GM18907 (cell line): ENCODE measurements around the gene COX4I1.

ENCODE experiments used
- ATAC-seq: cut with Tn5 transposase; IDR thresholded peaks from one replicate; pipeline ENCODE4 v1.9.1; 2021; ENCODE audit warnings: mild to moderate bottlenecking, moderate library complexity; ENCODE audit not compliant: unreplicated experiment

The COX4I1 gene

GRCh38 chr16:85838381-85838780 lies 38.9 kb downstream of the COX4I1 start:
- ATAC-seq = no peak

GRCh38 chr16:85838876-85839585 lies 39.5 kb downstream of the COX4I1 start:
- no peak for ATAC-seq

DNA sequence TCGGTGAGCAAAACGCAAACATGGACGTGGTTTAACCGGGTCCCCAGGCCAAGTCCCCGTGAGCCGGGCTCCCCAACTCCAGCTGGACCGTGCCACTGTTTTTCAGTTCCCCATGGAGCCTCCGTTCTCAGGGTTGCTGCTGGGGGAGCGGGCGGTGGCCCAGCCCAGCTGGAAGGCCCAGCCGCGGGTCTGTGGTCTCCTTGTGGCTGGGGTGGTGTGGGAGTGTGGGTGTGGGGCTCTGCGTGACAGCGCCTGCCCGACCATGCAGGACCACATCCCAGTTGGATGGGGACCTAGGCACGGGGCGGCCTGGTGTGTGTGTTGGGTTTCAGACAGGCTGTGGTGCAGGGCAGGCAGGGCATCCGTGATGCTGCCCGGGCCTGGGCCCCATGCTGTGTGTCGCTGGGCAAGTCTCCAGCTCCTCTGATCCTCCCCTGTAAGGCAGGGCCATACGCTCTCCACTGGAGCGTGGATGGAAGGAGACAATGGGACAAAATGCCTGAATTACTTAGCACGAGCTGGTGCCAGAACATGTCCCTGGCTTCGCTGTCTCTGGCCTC lies 40.3 kb downstream of the COX4I1 start:
- ATAC-seq = no peak

GRCh38 chr16:85840395-85840794 lies 40.9 kb downstream of the COX4I1 start:
- no peak for ATAC-seq

DNA sequence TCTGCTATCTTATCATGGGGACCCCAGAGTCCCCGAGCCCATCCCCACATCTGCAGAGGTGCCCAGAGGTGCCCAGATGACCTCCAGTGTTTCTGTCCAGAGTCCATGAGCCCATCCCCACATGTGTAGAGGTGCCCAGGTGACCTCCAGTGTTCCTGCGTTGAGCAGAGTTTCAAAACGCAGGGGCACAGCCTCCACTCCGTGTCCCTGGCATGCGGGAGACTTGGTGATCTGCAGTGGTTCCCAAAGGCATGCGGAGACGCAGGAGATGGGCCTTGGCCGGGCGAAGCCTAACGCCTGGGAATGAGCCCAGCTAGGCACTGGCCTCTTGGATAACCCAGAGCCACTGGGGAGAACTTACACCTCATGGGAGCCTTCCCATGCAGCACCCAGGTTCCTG lies 41.3 kb downstream of the COX4I1 start:
- ATAC-seq = no peak

DNA sequence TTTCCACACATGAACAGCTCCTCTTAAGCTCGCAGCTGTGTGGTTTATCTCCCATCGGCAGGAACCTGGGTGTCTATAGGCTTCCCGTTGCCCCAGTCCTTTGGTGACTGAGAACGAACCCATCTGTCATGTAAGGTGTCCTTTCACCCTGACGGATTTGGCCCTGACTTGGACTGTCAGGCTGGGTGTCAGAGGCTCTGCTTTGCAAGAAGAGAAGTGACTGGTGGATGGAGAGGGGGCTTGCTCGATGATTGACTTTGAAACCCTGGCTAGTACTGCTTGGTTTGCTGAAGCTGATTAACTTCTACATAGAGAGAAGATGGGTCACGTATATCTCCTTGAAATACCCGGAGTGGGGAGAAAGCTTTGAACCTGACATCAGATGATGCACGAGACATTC lies 42.9 kb downstream of the COX4I1 start:
- no peak for ATAC-seq

GRCh38 chr16:85842848-85843247 lies 43.4 kb downstream of the COX4I1 start:
- no peak for ATAC-seq

GRCh38 chr16:85843471-85844168 lies 44.1 kb downstream of the COX4I1 start:
- ATAC-seq = no peak

- no peak for ATAC-seq
Observed at GRCh38 chr16:85844169-85844481, 44.6 kb downstream of the COX4I1 start.

- ATAC-seq = no peak
Observed at GRCh38 chr16:85844786-85845185, 45.3 kb downstream of the COX4I1 start.

DNA sequence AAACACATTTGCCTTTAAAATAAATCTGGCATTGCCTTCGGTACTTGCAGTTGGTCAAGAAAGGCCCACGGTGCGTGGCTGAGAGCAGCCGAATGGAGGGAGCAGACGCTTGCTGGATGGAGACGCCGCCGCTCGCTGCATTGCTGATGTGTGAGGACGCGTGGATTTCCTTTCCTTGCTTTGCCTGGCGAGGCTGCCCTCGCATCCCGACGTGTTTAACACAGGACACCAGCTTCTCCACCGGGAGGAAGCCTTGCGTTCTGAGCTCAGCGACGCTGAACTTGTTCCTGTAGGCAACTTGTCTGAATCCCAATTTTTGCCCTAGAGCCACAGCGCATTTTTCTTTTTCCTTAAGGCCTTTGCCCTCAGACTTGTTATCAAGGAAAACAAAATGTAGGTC lies 45.8 kb downstream of the COX4I1 start:
- ATAC-seq = no peak

- no peak for ATAC-seq
Observed at GRCh38 chr16:85846461-85846860, 47.0 kb downstream of the COX4I1 start.

DNA sequence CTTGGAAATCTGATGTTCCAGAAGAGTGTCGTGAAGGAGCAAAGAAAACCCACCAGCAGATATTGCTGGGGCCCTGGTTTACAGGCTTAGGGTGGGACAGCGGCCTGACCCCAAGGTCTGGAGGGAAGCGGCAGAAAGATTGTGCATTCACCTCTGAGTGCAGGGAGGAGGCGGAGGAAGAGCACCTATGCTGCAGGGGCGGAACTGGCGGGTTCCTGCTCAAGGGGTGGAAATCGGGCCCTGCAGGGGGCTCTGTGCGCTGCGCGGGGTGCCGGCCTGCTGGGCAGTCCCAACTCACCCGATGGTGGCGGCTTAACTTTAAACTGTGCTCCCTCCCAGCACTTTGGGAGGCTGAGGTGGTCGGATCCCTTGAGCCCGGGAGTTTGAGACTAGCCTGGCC lies 47.5 kb downstream of the COX4I1 start:
- no peak for ATAC-seq

GRCh38 chr16:85847681-85848601 lies 48.4 kb downstream of the COX4I1 start:
- ATAC-seq = no peak

GRCh38 chr16:85848986-85849385 lies 49.5 kb downstream of the COX4I1 start:
- no peak for ATAC-seq

DNA sequence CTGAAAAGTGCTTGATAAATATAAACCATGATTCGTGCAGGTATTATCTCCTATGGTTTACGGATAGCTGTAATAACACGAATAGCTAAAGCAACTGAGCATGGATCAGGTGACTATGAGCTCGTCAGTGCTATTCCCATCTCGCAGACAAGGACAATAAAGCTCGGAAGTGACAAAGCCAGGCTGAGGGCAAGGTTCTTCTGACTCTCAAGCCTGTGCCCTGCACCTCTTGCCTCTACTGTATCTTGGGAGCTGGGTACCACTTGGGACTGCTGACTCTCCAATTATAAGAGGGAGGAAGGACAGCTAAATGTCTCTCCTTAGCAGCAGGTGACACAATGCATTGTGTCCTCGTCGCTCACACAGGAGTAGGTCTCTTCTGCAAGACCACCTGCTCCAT lies 49.9 kb downstream of the COX4I1 start:
- ATAC-seq = no peak

DNA sequence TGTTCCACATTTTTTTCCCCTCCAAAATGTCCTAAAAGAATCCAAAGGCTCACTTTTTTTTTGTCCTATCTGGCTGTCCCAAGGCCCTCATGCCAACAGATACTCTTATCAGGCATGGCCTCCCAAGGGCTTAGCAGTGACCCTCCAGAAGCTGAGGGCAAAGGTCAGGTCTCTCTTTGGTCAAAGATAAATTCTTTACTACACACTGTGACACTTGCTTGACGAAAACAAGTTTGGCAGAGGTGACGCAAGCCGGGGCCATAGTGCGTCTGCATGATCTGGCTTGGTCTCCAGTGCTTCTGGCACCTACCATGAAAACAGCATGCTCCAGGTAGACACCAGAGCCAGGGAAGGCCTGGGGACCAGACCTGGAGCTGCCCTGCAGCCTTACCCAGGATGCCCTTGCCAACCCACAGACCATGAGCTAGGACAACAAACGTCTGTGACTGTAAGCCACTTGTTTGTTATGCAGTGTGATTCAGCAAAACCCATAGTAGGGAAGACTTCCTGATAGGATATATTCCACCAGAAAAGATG lies 50.9 kb downstream of the COX4I1 start:
- ATAC-seq = no peak

DNA sequence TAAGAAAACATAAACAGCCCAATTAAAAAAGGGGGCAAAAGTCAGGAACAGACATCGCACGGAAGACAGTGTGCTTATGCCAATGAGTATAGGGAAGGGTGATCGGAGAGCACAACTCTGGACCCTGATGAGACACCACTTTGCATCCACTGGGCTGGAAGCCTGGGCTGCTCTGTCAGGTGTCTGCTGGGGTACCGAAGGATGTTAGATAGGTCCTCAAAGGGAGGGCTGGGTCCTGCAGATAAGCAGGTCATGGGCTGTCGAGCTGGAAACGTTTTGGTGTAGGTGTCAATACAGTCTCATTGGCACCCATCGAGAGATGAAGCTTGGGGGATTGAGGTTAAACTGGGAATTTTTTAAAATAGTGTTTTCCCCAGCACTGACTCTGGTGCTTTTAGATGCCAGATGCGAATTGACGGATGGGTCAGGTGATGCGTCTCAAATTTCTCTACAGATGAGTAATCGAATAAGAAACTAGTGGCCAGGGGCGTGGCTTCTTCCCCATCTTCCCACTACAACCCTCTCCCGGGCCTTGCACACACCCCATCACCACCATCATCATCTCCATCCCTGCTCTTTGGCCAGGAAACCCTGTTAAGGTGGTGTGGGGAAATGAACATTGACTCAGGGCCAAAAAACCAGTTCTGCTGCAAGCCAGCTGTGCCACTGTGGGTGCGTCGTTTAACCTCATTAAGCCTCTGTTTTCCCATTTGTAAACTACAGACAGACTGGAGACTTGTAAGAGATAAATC lies 51.7 kb downstream of the COX4I1 start:
- no peak for ATAC-seq

DNA sequence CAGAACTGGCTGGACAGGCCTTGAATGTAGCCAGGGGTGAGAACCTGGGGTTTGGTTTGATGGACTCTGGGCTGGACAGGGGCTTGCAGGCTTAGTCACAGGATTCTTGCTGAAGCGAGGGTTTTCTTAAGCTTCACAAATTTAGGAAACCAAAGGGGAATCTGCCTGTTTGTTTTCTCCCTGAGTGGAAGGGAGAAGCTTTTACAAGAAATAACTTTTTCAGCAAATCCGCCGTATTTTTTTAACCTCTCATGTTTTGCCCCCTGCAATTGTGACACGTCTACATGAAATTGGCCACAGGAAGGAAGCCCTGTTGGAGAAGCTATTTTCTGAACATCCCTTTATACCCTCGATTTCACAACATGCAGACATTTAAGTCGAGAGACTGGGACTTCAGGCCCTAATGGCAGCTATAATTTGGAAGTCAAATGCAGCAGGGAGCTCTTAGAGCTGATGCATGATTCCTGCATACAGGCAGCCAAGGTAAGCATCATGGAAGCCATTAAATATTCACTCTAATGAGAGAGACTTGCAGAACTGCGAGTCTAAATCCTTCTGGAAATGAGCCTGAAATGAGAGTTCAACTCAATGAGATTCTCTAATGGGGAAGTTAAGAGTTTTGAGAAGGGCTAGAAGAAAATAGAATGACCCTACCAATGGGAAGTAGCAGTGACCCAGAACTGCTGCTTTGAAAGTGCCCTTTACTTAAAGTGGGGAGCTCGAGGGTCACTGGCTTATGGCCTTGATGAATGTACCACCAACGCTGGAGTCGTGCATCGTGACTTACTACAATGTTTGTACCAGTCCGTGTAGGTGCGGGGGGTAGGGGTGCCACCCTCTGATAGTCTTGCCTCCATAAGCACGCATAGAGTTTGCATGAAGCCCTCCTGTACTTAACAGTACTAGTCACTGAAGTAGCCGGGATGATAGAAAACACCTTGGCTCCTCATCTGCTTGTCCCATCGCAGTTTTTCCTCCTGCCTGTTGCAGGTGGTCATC lies 54.4 kb downstream of the COX4I1 start:
- ATAC-seq = no peak
